HepG2 (cell line): Measurements from ENCODE around the gene ANO3. TPM values are rescaled to one million over a fixed set of nuclear protein-coding genes. Genes with fewer than 3 reads are reported as not detected.

Source experiments
- ATAC-seq: fragments of 200-7000 bp; cut with Tn5 transposase; 3 replicates; pipeline ENCODE4 v1.9.1; 2020; ENCODE audit warnings: mild to moderate bottlenecking, moderate library complexity
- BruUV-seq: library from RNA; stranded (reverse); fragments of 400-500 nt; replicated peaks from 2 replicates; lab custom pipeline; 2021; lab: Mats Ljungman, UMichigan
- CTCF ChIA-PET: fragments of 300-600 bp; formaldehyde crosslinking; extraction: SDS; loops from one replicate; lab custom pipeline; 2021; ENCODE audit warnings: low total read pairs, inconsistent platforms, low intra/inter-chr PET ratio; lab: Yijun Ruan, JAX
- POLR2A ChIA-PET: fragments of 350-600 bp; sonication (Branson Sonifier 250); formaldehyde crosslinking; loops from one replicate; lab custom pipeline; 2020; ENCODE audit warnings: antibody characterized with exemption, inconsistent platforms; lab: Yijun Ruan, JAX
- DNase-seq: peaks from one replicate; pipeline ENCODE4 v3.0.0-alpha.2; 2015; ENCODE audit warnings: low spot score
- FAIRE-seq: peaks from 3 replicates; lab custom pipeline; 2011; peaks lifted over from hg19 to GRCh38; lab: Jason Lieb, UNC
- H2AFZ ChIP-seq: one replicate; pipeline ENCODE4 v1.6.1; 2011; ENCODE audit warnings: low read length, inconsistent platforms
- H3K27ac ChIP-seq: fragments of 300-600 bp; 3 replicates; pipeline ENCODE4 v1.8.0; 2011; ENCODE audit warnings: mixed run types, mild to moderate bottlenecking, mixed read lengths, low read length, inconsistent platforms; ENCODE audit not compliant: insufficient read depth; ENCODE audit errors: extremely low read length
- H3K27me3 ChIP-seq, 2 experiments: fragments of 200-600 bp in 1 of 2; 2 replicates in 1 of 2; 3 replicates in 1 of 2; pipeline versions ENCODE4 v1.6.0 to v1.8.0; 2011; ENCODE audit warnings: low read length in 2 of 2, mild to moderate bottlenecking in 2 of 2, moderate library complexity in 2 of 2, inconsistent platforms in 1 of 2; ENCODE audit not compliant: insufficient read depth in 2 of 2, control insufficient read depth in 1 of 2
- H3K36me3 ChIP-seq, 2 experiments: fragments of 200-600 bp in 1 of 2; replicated peaks in 1 of 2; 2 replicates in 1 of 2; 3 replicates in 1 of 2; pipeline versions ENCODE4 v1.5.1 to v1.8.0; 2011; ENCODE audit warnings: low read length in 2 of 2, inconsistent platforms in 1 of 2; ENCODE audit not compliant: insufficient read depth in 2 of 2, control insufficient read depth in 1 of 2
- H3K4me1 ChIP-seq: 2 replicates; pipeline ENCODE4 v1.5.1; 2012; ENCODE audit warnings: low read length, inconsistent platforms; ENCODE audit not compliant: insufficient read depth
- H3K4me2 ChIP-seq: 2 replicates; pipeline ENCODE4 v1.6.0; 2011; ENCODE audit warnings: low read depth, low read length, inconsistent platforms
- H3K4me3 ChIP-seq, 3 experiments: fragments of 200-600 bp in 1 of 3; sonication (generic), shearing (Covaris generic) in 1 of 3; replicated peaks in 1 of 3; 2 replicates each; pipeline ENCODE4 v1.5.1; 2011 to 2016; ENCODE audit warnings: low read length in 3 of 3, inconsistent platforms in 2 of 3, low read depth in 2 of 3, mild to moderate bottlenecking in 2 of 3, control low read depth in 1 of 3, mixed read lengths in 1 of 3; ENCODE audit not compliant: insufficient read depth in 1 of 3
- H3K79me2 ChIP-seq: one replicate; pipeline ENCODE4 v1.6.1; 2011; ENCODE audit warnings: low read length, inconsistent platforms; ENCODE audit not compliant: insufficient read depth
- H3K9ac ChIP-seq: 2 replicates; pipeline ENCODE4 v1.6.0; 2011; ENCODE audit warnings: mild to moderate bottlenecking, low read depth, low read length, inconsistent platforms; ENCODE audit not compliant: insufficient read depth
- H3K9me3 ChIP-seq: 2 replicates; pipeline ENCODE4 v1.5.1; 2012; ENCODE audit warnings: mild to moderate bottlenecking, low read length
- H4K20me1 ChIP-seq: 2 replicates; pipeline ENCODE4 v1.6.0; 2011; ENCODE audit warnings: inconsistent platforms, mild to moderate bottlenecking, low read length, moderate library complexity; ENCODE audit not compliant: insufficient read depth
- CEBPZ ChIP-seq: IDR thresholded peaks from 2 replicates; pipeline ENCODE4 v1.6.1; 2012; ENCODE audit warnings: low read length, improper control_type of control experiment
- PHF8 ChIP-seq: sonication (generic); formaldehyde crosslinking; IDR thresholded peaks from 2 replicates; pipeline ENCODE4 v1.5.0; 2020; ENCODE audit warnings: missing genetic modification reagents
- YY1 ChIP-seq: IDR thresholded peaks from 2 replicates; pipeline ENCODE4 v1.6.1; 2011; ENCODE audit warnings: low read length, low read depth, moderate library complexity, mild to moderate bottlenecking; ENCODE audit not compliant: insufficient read depth, insufficient replicate concordance
- ZFP41 ChIP-seq: sonication (generic); formaldehyde crosslinking; IDR thresholded peaks from 2 replicates; pipeline ENCODE4 v1.4.0; 2020; ENCODE audit warnings: mild to moderate bottlenecking, missing genetic modification reagents, borderline replicate concordance
- ZNF121 ChIP-seq: sonication (generic); formaldehyde crosslinking; IDR thresholded peaks from 2 replicates; pipeline ENCODE4 v1.5.0; 2020; ENCODE audit warnings: mild to moderate bottlenecking, missing genetic modification reagents
- ZNF329 ChIP-seq: sonication (generic); formaldehyde crosslinking; IDR thresholded peaks from 2 replicates; pipeline ENCODE4 v1.9.0; 2021; ENCODE audit warnings: low read depth, mild to moderate bottlenecking, missing genetic modification reagents
- ZNF496 ChIP-seq: sonication (generic); formaldehyde crosslinking; IDR thresholded peaks from 2 replicates; pipeline ENCODE4 v1.8.1; 2023; ENCODE audit warnings: mild to moderate bottlenecking, moderate library complexity, missing genetic modification reagents; ENCODE audit not compliant: insufficient replicate concordance
- WGBS: methylation state at CpG from one replicate; pipeline ENCODE4 v1.1.6; 2017; ENCODE audit warnings: low lambda C conversion rate; 5-methylcytosine and 5-hydroxymethylcytosine counted together
- in situ Hi-C: cut with HindIII; loops from 2 replicates; pipeline ENCODE4 v1.10.0; 2017; ENCODE audit warnings: low pct_unique_long_range_greater_than_20kb; ENCODE audit not compliant: extremely low pct_ligation_motif_present
- intact Hi-C: fragments of 100-400 bp; cut with micrococcal nuclease; formaldehyde crosslinking; loops from one replicate; pipeline ENCODE4 v1.10.0; 2022; ENCODE audit not compliant: unreplicated experiment
- polyA plus RNA-seq, 8 experiments: library from polyadenylated mRNA; depleted of rRNA in 3 of 8; stranded (reverse) in 7 of 8; unstranded in 1 of 8; fragments of >200 nt; fragmentation: Illumina TruSeq in 4 of 8; extraction: Trizol in 4 of 8; gene quantifications; 2 replicates each; pipeline versions ENCODE4 v1.2.1 to v1.2.3, GENCODE V29; 2011 to 2016; ENCODE audit warnings: low read depth in 4 of 8, missing spikeins in 1 of 8, mixed read lengths in 1 of 8; ENCODE audit not compliant: insufficient read depth in 1 of 8
- total RNA-seq, 5 experiments: library from RNA; depleted of rRNA; stranded (reverse); fragments of >200 nt; fragmentation: Illumina TruSeq; extraction: Trizol; gene quantifications; 2 replicates each; pipeline ENCODE4 v1.2.3, GENCODE V29; 2016; ENCODE audit warnings: low read depth in 1 of 5

The ANO3 gene
- total and polyA plus RNA-seq, 2 of the 13 experiments (the other 11 are each of a cell fraction or from before 2014, with no cell fraction given): 0.17 to 0.44 TPM

- H3K36me3 ChIP-seq: no peaks in the 10 kb centered on the region
- no peaks in the 10 kb centered on the region for H3K27me3 ChIP-seq
- H3K9me3 ChIP-seq: no peaks in the 10 kb centered on the region
- intact Hi-C loops (no loop called here), in situ Hi-C loops (no loop called here)
- no TSS peak for BruUV-seq
- H3K9ac ChIP-seq: no peak overlapping the region
- POLR2A ChIA-PET: no interaction called here
- H3K79me2 ChIP-seq: no peaks in the 10 kb centered on the region
- TF ChIP-seq ZFP41 (no peak), ZNF496 (no peak), ZNF329 (CRISPR knock-in tag) (no peak), CEBPZ (no peak), ZNF121 (no peak), PHF8 (CRISPR knock-in tag) (no peak), YY1 (no peak)
- H4K20me1 ChIP-seq: no peaks in the 10 kb centered on the region
- H3K27ac ChIP-seq: no peak overlapping the region
- H2AFZ ChIP-seq: no peak overlapping the region
- no peaks in the 10 kb centered on the region for H3K4me1 ChIP-seq
- DNase-seq (no peak), ATAC-seq (no peak), FAIRE-seq (no peak)
- CTCF ChIA-PET: no interaction called here
- 22% methylated on average over 4 of the region's 4 CpGs for WGBS
- no peak overlapping the region for H3K4me2 ChIP-seq
- H3K4me3 ChIP-seq: no peak overlapping the region
These were observed 141.6 kb downstream of the ANO3 start for GRCh38 chr11:26473216-26474194.
